Liver (tissue), 9 donors: ENCODE measurements around the gene PLCB3. TPM values are rescaled to one million over a fixed set of nuclear protein-coding genes. Genes with fewer than 3 reads are reported as not detected.
"Not testable (repeated sequence)": the region's sequence is repeated elsewhere in the genome, so short reads cannot be mapped to it uniquely, and the experiment has no call there.

Source experiments
- DNase-seq: peaks from one replicate; pipeline ENCODE4 v3.0.0-alpha.2; 2017; ENCODE audit warnings: low spot score
- H3K27ac ChIP-seq, 2 donors: one replicate each; pipeline ENCODE4 v1.7.0; 2013; ENCODE audit warnings: inconsistent platforms in 2 of 2, low read length in 2 of 2, control low read depth in 1 of 2, low read depth in 1 of 2, mild to moderate bottlenecking in 1 of 2
- H3K27me3 ChIP-seq, 4 donors: one replicate each; pipeline versions ENCODE4 v1.6.1 to v1.7.0; 2013; ENCODE audit warnings: low read length in 3 of 4, inconsistent platforms in 1 of 4, mild to moderate bottlenecking in 1 of 4, moderate library complexity in 1 of 4; ENCODE audit not compliant: control insufficient read depth in 4 of 4, insufficient read depth in 4 of 4
- H3K36me3 ChIP-seq, 4 donors: one replicate each; pipeline versions ENCODE4 v1.6.1 to v1.7.0; 2013; ENCODE audit warnings: low read length in 3 of 4, mild to moderate bottlenecking in 3 of 4, low read depth in 1 of 4, moderate library complexity in 1 of 4; ENCODE audit not compliant: control insufficient read depth in 4 of 4, insufficient read depth in 3 of 4
- H3K4me1 ChIP-seq, 4 donors: one replicate each; pipeline versions ENCODE4 v1.6.1 to v1.7.0; 2013; ENCODE audit warnings: low read length in 3 of 4, mild to moderate bottlenecking in 3 of 4, moderate library complexity in 1 of 4; ENCODE audit not compliant: control insufficient read depth in 4 of 4, insufficient read depth in 4 of 4
- H3K4me3 ChIP-seq, 3 donors: one replicate each; pipeline versions ENCODE4 v1.6.1 to v1.7.0; 2013; ENCODE audit warnings: low read length in 3 of 3, control low read depth in 1 of 3, low read depth in 1 of 3, mild to moderate bottlenecking in 1 of 3
- H3K9ac ChIP-seq, 2 donors: one replicate each; pipeline ENCODE4 v1.7.0; 2013; ENCODE audit warnings: low read length in 2 of 2, mild to moderate bottlenecking in 2 of 2, moderate library complexity in 2 of 2, control low read depth in 1 of 2, low read depth in 1 of 2
- H3K9me3 ChIP-seq, 4 donors: one replicate each; pipeline versions ENCODE4 v1.6.1 to v1.7.0; 2013; ENCODE audit warnings: low read length in 3 of 4; ENCODE audit not compliant: control insufficient read depth in 4 of 4
- FOXA1 ChIP-seq: IDR thresholded peaks from 2 replicates; pipeline ENCODE4 v1.6.1; 2016; ENCODE audit warnings: antibody characterized with exemption
- FOXA2 ChIP-seq: IDR thresholded peaks from 2 replicates; pipeline ENCODE4 v1.6.1; 2016; ENCODE audit warnings: antibody characterized with exemption
- HNF4A ChIP-seq, 2 donors: conservative IDR thresholded peaks; 2 replicates each; pipeline ENCODE4 v1.6.1; 2016; ENCODE audit warnings: antibody characterized with exemption in 2 of 2, mild to moderate bottlenecking in 2 of 2
- JUND ChIP-seq, 2 donors: IDR thresholded peaks; 2 replicates each; pipeline ENCODE4 v1.6.1; 2016; ENCODE audit warnings: antibody characterized with exemption in 2 of 2
- RAD21 ChIP-seq, 2 donors: IDR thresholded peaks; 2 replicates each; pipeline ENCODE4 v1.6.1; 2016; ENCODE audit warnings: antibody characterized with exemption in 2 of 2, mild to moderate bottlenecking in 2 of 2
- ZBTB33 ChIP-seq: IDR thresholded peaks from 2 replicates; pipeline ENCODE4 v1.6.1; 2016; ENCODE audit warnings: antibody characterized with exemption
- WGBS: extraction: QIAGEN DNeasy Blood & Tissue Kit; methylation state at CpG from one replicate; pipeline ENCODE4 v1.1.7; 2013; 5-methylcytosine and 5-hydroxymethylcytosine counted together
- polyA plus RNA-seq, 2 donors: library from polyadenylated mRNA; stranded (reverse) in 1 of 2; unstranded in 1 of 2; fragments of 200-250 nt in 1 of 2; fragments of >200 nt in 1 of 2; fragmentation: Nextera tagmentation in 1 of 2; extraction: Ambion mirVana in 1 of 2; gene quantifications; one replicate each; pipeline versions ENCODE4 v1.2.1 to v1.2.3, GENCODE V29; 2013 to 2015
- total RNA-seq, 2 donors: library from RNA; depleted of rRNA; stranded (reverse); fragments of >200 nt; gene quantifications; one replicate each; pipeline ENCODE4 v1.2.3, GENCODE V29; 2014
- donor health status: healthy.
- donor health status: healthy.
- donor health status: healthy.
- donor health status: healthy.
- donor health status: healthy.

The PLCB3 gene
- total and polyA plus RNA-seq, 4 donors = 0.79 to 8.5 (median 5.4) TPM

DNA sequence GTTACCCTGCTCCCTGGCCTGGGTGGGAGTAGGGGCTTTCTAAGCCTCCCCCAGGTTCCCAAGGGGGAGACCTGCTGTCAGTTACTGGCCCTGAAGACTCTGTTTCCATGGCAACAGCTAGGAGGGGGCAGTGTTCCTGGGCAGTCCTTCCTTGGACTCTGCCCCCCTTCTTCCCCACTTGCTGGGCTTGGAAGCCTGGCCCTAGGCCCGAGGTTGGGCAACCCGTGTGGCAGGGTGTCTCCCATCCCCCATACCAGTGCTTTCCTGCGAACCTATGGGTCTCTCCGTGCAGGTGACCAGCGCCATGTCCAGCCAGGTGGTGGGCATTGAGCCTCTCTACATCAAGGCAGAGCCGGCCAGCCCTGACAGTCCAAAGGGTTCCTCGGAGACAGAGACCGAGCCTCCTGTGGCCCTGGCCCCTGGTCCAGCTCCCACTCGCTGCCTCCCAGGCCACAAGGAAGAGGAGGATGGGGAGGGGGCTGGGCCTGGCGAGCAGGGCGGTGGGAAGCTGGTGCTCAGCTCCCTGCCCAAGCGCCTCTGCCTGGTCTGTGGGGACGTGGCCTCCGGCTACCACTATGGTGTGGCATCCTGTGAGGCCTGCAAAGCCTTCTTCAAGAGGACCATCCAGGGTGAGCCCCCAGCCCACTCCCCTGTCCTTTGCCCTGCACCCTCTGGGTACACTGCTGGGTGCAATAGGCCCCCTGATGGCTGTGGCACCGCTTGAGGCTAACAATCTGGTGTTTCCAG is 55.7 kb downstream of the PLCB3 start (continued):
- TF ChIP-seq RAD21 (IDR thresholded peaks at IDR 0.05) (peak in 1 of 2 donors; percentile 31), FOXA1 (no peak)

GRCh38 chr11:64307795-64308194 is 56.5 kb downstream of the PLCB3 start:
- H3K27me3 ChIP-seq, H3K36me3 ChIP-seq, H3K9me3 ChIP-seq, DNase-seq, H3K27ac ChIP-seq: not testable (repeated sequence)
- Histone ChIP-seq H3K4me1 (peaks cover 5 to 48% (median 36%) of the 10 kb centered on the region in 4 donors), H3K9ac (peak overlapping the region in 1 of 2 donors; percentile 87), H3K4me3 (peak overlapping the region in 1 of 3 donors; percentile 42)
- TF ChIP-seq HNF4A (conservative IDR thresholded peaks at IDR 0.05) = peak; percentile 52 to 72
- WGBS = 89% methylated on average over 5 of the region's 5 CpGs

DNA sequence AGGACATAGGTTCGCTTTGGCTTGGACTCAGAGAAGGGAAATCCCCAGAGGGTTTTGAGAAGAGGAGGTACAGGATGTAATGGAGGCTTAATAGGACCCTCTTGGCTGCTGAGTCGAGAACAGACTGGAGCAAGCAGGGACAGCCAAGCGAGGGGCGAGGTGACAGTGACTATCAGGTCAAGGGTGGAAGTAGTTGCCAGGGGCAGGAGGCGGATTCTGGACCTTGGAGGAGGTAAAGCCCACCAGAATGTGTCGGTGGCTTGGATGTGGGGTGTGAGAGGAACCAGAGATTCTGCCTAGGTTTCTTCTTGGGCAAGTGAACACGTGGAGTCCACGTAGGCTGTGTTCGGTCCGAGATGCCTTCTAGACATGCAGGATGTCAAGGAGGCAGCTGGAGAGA is 61.6 kb downstream of the PLCB3 start:
- Histone ChIP-seq H3K27ac (no peak overlapping the region), H3K36me3 (peaks cover 4 to 26% (median 9%) of the 10 kb centered on the region in 4 donors), H3K9ac (no peak overlapping the region), H3K27me3 (no peaks in the 10 kb centered on the region), H3K4me3 (no peak overlapping the region), H3K9me3 (no peaks in the 10 kb centered on the region), H3K4me1 (peaks cover 1 to 54% (median 39%) of the 10 kb centered on the region in 4 donors)
- 94% methylated on average over 10 of the region's 10 CpGs for WGBS
- TF ChIP-seq JUND (IDR thresholded peaks at IDR 0.05) = no peak
- no peak for DNase-seq

DNA sequence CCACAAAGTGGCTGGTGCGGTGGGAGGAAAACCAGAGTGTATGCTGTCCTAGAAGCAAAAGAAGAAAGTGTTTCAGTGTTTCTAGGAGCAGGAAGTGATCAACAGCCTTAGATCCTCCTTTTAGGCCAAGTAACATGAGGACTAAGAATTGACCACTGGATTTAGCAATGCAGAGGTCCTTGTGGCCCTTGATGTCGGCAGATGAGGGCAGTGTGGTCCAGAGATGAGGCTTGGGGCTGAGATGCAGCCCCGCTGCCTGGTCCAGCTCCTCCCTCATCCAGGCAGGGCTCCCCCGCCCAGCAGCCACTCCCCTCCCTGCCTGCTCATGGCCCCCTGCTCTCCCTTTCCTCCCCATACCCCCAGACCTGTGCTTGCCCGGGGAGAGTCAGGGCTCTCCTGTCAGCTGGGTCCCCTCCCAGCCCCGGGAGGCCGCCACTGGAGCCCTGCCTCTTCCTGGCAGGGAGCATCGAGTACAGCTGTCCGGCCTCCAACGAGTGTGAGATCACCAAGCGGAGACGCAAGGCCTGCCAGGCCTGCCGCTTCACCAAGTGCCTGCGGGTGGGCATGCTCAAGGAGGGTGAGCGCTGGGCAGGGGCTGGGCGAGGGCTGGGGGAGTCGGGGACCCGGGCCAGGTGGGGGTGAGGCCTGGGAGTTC is 62.3 kb downstream of the PLCB3 start:
- 81% methylated on average over 18 of the region's 18 CpGs for WGBS
- Histone ChIP-seq H3K9me3 (no peaks in the 10 kb centered on the region), H3K27ac (no peak overlapping the region), H3K4me1 (peaks cover 1 to 52% (median 37%) of the 10 kb centered on the region in 4 donors), H3K4me3 (no peak overlapping the region), H3K27me3 (no peaks in the 10 kb centered on the region), H3K36me3 (peaks cover 4 to 26% (median 9%) of the 10 kb centered on the region in 4 donors), H3K9ac (no peak overlapping the region)
- no peak for DNase-seq
- TF ChIP-seq HNF4A (conservative IDR thresholded peaks at IDR 0.05) (no peak), ZBTB33 (no peak), RAD21 (IDR thresholded peaks at IDR 0.05) (no peak), FOXA1 (no peak), FOXA2 (no peak)
